ENCODE results near the gene LGALSL. TPM values are rescaled to one million over a fixed set of nuclear protein-coding genes. Genes with fewer than 3 reads are reported as not detected.

Gene LGALSL
- total RNA-seq, 1 donor, result 5.0 TPM

DNA sequence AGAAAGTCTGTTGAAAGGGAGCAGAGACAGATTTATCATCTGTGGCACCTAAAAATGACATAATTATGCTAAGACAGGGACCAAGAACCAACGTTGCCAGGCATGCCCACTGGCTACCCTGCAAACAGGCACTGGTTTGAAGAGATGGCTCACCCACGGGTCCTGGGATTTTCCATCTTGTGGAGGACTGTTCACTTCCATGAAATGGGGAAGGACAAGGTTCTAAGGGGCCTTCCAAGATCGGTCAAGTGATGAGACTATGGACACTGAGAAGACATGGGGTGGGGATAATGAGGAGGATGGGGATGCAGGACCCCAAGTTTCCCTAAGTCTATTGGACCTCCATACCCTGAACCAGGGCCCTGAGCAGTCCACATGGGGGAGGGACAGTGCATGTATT, 18.9 kb downstream of the LGALSL start:
- TF ChIP-seq, protein P1, sequence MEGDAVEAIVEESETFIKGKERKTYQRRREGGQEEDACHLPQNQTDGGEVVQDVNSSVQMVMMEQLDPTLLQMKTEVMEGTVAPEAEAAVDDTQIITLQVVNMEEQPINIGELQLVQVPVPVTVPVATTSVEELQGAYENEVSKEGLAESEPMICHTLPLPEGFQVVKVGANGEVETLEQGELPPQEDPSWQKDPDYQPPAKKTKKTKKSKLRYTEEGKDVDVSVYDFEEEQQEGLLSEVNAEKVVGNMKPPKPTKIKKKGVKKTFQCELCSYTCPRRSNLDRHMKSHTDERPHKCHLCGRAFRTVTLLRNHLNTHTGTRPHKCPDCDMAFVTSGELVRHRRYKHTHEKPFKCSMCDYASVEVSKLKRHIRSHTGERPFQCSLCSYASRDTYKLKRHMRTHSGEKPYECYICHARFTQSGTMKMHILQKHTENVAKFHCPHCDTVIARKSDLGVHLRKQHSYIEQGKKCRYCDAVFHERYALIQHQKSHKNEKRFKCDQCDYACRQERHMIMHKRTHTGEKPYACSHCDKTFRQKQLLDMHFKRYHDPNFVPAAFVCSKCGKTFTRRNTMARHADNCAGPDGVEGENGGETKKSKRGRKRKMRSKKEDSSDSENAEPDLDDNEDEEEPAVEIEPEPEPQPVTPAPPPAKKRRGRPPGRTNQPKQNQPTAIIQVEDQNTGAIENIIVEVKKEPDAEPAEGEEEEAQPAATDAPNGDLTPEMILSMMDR (IDR thresholded peaks at IDR 0.05; ENCODE audit: insufficient read depth, low read length), result no peak
- DNase-seq (ENCODE audit: low read depth), result no peak

DNA sequence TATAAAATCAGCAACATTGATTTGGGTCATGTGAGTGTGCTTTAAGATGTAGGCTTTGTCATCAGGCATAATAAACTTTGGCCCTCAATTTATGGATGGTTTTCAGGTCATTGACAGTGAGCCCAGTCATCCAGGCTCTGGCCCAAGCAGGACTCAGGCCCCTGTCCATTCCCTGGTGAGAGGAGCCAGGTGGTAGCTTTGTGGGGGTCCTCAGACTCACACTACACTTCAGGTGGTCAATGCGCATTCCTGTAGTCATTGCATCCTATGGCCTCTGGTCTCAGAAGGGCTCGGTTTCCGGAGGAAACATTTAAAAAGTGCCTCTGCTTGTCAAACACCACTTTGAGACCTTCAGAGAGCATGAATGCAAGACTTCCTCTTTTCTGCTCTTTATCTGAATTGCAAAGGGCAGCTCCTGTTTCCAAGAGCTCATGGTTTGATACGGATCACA, 20.2 kb downstream of the LGALSL start:
- no peak for DNase-seq (ENCODE audit: low read depth)
- no peak overlapping the region for H3K4me3 ChIP-seq (ENCODE audit: low read depth, low read length)
- TF ChIP-seq, protein P1 (IDR thresholded peaks at IDR 0.05; ENCODE audit: insufficient read depth, low read length), result no peak

More for the DNA sequence above, 18.9 kb downstream of the LGALSL start:
- H3K4me3 ChIP-seq (ENCODE audit: low read depth, low read length), result no peak overlapping the region

DNA sequence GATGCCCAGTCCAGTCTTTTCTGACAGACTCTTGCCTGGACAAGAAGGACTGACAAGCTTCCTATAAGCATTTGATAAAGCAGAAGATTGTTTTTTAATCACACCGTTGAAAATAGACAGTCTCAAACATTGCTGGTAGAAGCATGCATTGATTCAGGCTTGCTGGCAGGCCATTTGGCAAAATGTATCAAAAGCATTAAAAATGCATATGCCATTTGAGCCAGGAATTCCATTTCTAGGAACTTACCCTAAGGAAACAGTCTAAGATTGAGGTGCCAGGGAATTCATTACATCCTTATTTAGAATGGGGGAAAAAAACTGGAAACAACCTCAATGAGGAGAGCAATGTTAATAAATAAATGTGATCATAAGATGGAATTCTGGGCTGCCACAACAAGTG, 20.7 kb downstream of the LGALSL start:
- TF ChIP-seq, protein P1 (IDR thresholded peaks at IDR 0.05; ENCODE audit: insufficient read depth, low read length), result no peak
- DNase-seq (ENCODE audit: low read depth), result no peak
- H3K4me3 ChIP-seq (ENCODE audit: low read depth, low read length), result no peak overlapping the region

DNA sequence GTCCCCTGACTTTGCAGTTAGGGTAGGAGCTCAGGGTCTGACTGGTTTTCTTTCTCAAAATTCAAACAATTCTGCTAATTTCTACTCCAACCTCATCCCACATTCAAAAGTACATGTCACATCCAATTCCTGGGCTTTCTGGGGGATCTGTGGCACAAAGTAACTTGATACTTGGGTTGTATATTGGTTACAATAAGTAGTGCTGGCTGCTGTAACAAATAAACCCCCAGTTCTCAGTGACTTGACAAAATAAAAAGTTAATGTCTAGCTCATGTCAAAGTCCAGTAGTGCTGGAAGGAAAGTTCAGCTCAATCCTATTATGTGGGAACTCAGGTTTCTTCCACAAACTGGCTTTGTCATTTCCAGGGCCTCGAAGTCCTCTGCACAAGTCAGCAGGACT, 23.1 kb downstream of the LGALSL start:
- H3K4me3 ChIP-seq (ENCODE audit: low read depth, low read length), result no peak overlapping the region
- TF ChIP-seq, protein P1 (IDR thresholded peaks at IDR 0.05; ENCODE audit: insufficient read depth, low read length), result no peak
- no peak for DNase-seq (ENCODE audit: low read depth)

DNA sequence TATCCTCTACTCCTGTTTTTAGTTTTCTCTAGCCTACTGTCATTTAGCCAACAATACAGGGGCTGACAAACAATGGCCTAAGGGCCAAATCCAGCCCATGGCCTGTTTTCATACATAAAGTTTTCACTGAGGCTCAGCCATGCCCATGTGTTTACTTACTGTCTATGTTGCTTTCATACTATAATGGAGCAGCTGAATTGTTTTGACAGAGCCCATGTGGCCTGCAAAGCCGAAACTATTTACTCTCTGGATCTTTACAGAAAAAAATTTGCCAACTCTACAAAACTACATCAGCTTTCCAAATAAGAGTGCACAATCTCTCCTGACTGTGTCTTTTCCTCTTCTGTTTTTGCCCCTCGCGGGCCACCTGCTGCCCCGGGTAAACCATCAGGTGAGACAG, 24.0 kb downstream of the LGALSL start:
- DNase-seq (ENCODE audit: low read depth), result no peak
- TF ChIP-seq, protein P1 (IDR thresholded peaks at IDR 0.05; ENCODE audit: insufficient read depth, low read length), result no peak
- no peak overlapping the region for H3K4me3 ChIP-seq (ENCODE audit: low read depth, low read length)

DNA sequence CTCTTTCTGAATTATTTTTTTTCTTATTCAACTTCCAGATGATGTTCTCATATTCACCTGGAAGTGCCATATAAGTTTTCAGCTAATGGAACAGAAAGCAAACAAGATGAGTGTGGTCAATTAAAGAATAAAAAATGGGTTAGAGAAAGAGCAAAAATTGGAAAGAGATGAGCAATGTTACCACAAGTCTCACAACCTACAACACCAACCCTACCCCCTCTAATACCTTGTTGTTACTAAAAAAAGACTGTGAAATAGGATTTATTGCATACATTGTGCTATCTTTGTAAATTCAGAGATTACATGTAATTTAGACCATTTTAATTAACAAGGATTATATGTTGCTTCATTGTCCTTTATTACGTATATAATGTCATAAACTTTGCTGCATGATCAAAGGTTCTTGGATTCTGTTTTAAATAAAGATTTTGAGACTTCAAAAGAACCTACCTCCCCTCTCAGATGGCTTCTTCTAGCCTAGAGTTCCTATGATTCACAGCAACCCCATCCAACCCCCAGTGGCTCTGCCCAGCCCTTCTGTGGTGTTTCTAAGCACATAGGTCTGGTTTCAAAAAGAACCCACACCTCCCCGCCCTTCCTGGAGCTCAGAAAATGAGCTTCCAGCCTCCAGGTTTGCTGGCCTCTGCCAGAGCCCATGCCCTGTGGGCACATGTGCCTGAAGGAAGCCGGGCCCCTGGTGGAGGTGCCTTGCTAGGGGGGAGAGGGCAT, 24.7 kb downstream of the LGALSL start:
- no peak for DNase-seq (ENCODE audit: low read depth)
- TF ChIP-seq, protein P1 (IDR thresholded peaks at IDR 0.05; ENCODE audit: insufficient read depth, low read length), result no peak
- no peak overlapping the region for H3K4me3 ChIP-seq (ENCODE audit: low read depth, low read length)
